Stimulated activated CD4-positive, alpha-beta T cell treated with anti-CD3 and anti-CD28 coated beads, Interleukin-4, amount 100 ng/mL, for 1 hour (primary cell): ENCODE measurements around the gene CREB3L4.

Source experiments
- DNase-seq: peaks from one replicate; pipeline ENCODE4 v3.0.0-alpha.2; 2020

CREB3L4 gene

GRCh38 chr1:153967107-153967999 lies at the start of gene CREB3L4:
CREB3L4 (plus strand) TSS chr1:153967902; CDS start chr1:153968526, 624 bp downstream.
- peak; percentile 79 for DNase-seq

- DNase-seq = no peak
Observed at GRCh38 chr1:153919876-153920852, 47.5 kb upstream of the CREB3L4 start.

- no peak for DNase-seq
Observed at GRCh38 chr1:153921080-153921802, 46.5 kb upstream of the CREB3L4 start.

- DNase-seq = no peak
Observed at GRCh38 chr1:153921803-153922075, 46.0 kb upstream of the CREB3L4 start.

- DNase-seq = peak; percentile 69
Observed at GRCh38 chr1:153922076-153922971, 45.4 kb upstream of the CREB3L4 start.

GRCh38 chr1:153922972-153923925 lies 44.5 kb upstream of the CREB3L4 start, which contains the start of gene GATAD2B:
GATAD2B (minus strand) TSS chr1:153922972; CDS start chr1:153828347, 94,625 bp downstream.
- peak; percentile 97 for DNase-seq

GRCh38 chr1:153926405-153926804 lies 41.3 kb upstream of the CREB3L4 start:
- DNase-seq = no peak

GRCh38 chr1:153928245-153928644 lies 39.5 kb upstream of the CREB3L4 start:
- no peak for DNase-seq

- no peak for DNase-seq
Observed at GRCh38 chr1:153928791-153929341, 38.8 kb upstream of the CREB3L4 start.

GRCh38 chr1:153929426-153929825 lies 38.3 kb upstream of the CREB3L4 start:
- DNase-seq = no peak

- no peak for DNase-seq
Observed at GRCh38 chr1:153929981-153930948, 37.4 kb upstream of the CREB3L4 start.

- no peak for DNase-seq
Observed at GRCh38 chr1:153932156-153933131, 35.3 kb upstream of the CREB3L4 start.

GRCh38 chr1:153933430-153933829 lies 34.3 kb upstream of the CREB3L4 start:
- no peak for DNase-seq

GRCh38 chr1:153933955-153934354 lies 33.7 kb upstream of the CREB3L4 start:
- no peak for DNase-seq

- DNase-seq = no peak
Observed at GRCh38 chr1:153934746-153935145, 33.0 kb upstream of the CREB3L4 start.

- DNase-seq = no peak
Observed at GRCh38 chr1:153936011-153936802, 31.5 kb upstream of the CREB3L4 start.

- DNase-seq = no peak
Observed at GRCh38 chr1:153937331-153937730, 30.4 kb upstream of the CREB3L4 start.
